Large intestine (tissue), 3 donors: ENCODE data around the gene HDLBP. TPM values are rescaled to one million over a fixed set of nuclear protein-coding genes. Genes with fewer than 3 reads are reported as not detected.

Experiments used
- DNase-seq, 2 donors: peaks; one replicate each; pipeline versions ENCODE4 v3.0.0 to v3.0.0-alpha.2; 2013
- H3K27ac ChIP-seq: one replicate; pipeline ENCODE4 v1.5.1; 2013; ENCODE audit warnings: low read length
- H3K27me3 ChIP-seq: 2 replicates; pipeline ENCODE4 v1.6.1; 2013; ENCODE audit warnings: low read length; ENCODE audit not compliant: control insufficient read depth, insufficient read depth
- H3K36me3 ChIP-seq: 2 replicates; pipeline ENCODE4 v1.6.1; 2013; ENCODE audit warnings: low read length; ENCODE audit not compliant: control insufficient read depth, insufficient read depth
- H3K4me1 ChIP-seq: one replicate; pipeline ENCODE4 v1.6.1; 2013; ENCODE audit warnings: low read length; ENCODE audit not compliant: control insufficient read depth, insufficient read depth
- H3K4me3 ChIP-seq: one replicate; pipeline ENCODE4 v1.5.1; 2013; ENCODE audit warnings: low read length
- H3K9me3 ChIP-seq: one replicate; pipeline ENCODE4 v1.6.1; 2013; ENCODE audit warnings: mild to moderate bottlenecking, low read depth, low read length, moderate library complexity; ENCODE audit not compliant: control insufficient read depth
- WGBS: methylation state at CpG from one replicate; pipeline ENCODE4 v1.1.5; 2013; ENCODE audit warnings: low lambda C conversion rate; ENCODE audit not compliant: insufficient coverage; 5-methylcytosine and 5-hydroxymethylcytosine counted together
- polyA plus RNA-seq: library from polyadenylated mRNA; unstranded; fragments of 120-200 nt; gene quantifications from one replicate; pipeline ENCODE4 v1.2.1, GENCODE V29; 2013

The HDLBP gene
- polyA plus RNA-seq, 1 donor, result 390 TPM

DNA sequence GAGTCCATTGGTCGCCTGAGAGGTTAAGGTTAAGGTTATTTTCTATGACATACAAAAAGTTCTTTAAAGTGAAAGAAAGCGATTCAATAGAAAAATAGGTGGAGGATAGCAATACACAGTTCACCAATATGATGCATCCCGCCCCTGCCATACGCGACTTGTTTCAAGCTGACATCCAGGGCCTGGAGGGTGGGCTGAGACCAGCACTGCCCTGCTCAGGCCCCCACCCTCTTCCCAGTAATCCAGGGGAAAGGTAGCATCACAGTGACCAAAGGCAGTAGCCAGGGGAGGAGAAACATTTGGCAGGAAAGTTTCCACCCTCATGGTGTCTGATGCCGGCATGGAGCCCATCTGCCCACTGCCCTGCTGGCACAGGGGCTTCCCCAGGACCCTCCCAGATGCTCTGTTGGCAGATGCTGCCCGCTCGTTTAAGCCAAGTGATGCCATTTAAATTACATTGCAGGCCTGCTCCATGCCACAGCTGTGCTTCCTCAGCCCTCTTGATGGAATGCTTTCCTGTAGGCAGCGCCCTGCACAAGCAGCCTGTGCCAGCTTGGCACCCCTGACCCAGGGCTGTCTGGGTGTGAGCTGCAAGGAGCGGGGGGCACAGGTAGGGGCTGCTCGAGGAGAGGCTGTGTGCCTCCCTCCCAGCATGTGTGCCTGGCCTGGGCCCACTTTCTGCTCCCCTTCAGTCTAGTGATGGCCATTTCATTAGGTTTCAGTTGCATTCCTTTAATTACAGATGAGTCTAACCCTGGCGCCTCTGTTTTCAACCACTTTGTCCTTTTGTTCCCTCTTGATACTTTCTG lies 137.7 kb downstream of the HDLBP start:
- WGBS, result 100% methylated on average over 2 of the region's 12 CpGs
- peaks cover 32% of the 10 kb centered on the region for H3K36me3 ChIP-seq

More for the DNA sequence above, 137.7 kb downstream of the HDLBP start:
- H3K9me3 ChIP-seq, result no peaks in the 10 kb centered on the region
- no peaks in the 10 kb centered on the region for H3K4me1 ChIP-seq
- no peaks in the 10 kb centered on the region for H3K27me3 ChIP-seq
- no peak for DNase-seq
- H3K4me3 ChIP-seq, result no peak overlapping the region
- no peak overlapping the region for H3K27ac ChIP-seq

Other genes starting within 250 kb of the HDLBP start
- 53.3 TPM for gene MTERF4, start 213.4 kb downstream of the HDLBP start, polyA plus RNA-seq
- 16.7 TPM for gene PASK, start 166.2 kb downstream of the HDLBP start, polyA plus RNA-seq
- gene PPP1R7, start 165.2 kb downstream of the HDLBP start, polyA plus RNA-seq, result 58.4 TPM
- 31.7 TPM for gene ANO7, start 127.0 kb downstream of the HDLBP start, polyA plus RNA-seq
- gene SEPTIN2, start 253 bp upstream of the HDLBP start, polyA plus RNA-seq, result 354 TPM
- gene FARP2, start 40.6 kb upstream of the HDLBP start, polyA plus RNA-seq, result 52.6 TPM
- 135 TPM for gene STK25, start 192.9 kb upstream of the HDLBP start, polyA plus RNA-seq
- gene BOK, start 243.1 kb upstream of the HDLBP start, polyA plus RNA-seq, result 8.8 TPM